ENCODE data around the gene PITX1.

Gene PITX1

DNA sequence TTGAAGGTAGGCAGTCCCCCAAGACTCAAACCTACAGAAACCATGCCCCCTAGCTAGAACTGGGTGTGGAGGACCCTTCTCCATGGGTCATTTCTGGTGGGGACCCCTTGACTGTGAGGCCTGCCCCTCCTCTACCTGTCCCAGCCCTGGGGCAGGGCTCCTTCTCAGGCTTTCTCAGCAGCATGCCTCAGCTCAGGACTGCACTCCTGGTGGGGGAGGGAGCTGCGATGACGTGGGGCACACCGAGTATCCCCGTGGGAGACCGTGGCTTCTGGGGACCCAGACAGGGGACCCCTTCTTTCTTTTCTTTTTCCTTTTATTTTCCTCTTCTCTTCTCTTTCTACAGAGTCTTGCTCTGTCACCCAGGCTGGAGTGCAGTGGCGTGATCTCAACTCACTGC lies 27.0 kb upstream of the PITX1 start:
- DNase-seq, result no peak

DNA sequence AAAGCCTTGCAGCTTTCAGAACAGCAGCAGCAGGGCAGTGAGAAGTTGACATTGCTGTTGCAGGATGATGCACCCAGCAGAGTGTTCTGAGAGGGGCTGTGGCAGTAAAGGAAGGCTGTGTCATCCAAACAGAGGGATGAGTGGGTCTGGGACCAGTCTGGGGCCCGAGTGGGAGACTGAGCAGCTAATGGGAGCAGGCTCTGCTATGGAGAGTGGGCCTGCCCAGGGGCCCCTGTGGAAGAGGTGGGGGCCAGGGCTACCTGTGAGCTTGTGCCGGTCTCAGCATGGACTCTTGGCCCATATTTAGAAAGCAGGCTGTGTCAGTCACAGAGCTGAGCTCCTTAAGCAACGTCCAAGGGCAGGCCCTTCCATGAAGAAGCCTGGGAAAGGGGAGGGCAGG lies 26.0 kb upstream of the PITX1 start:
- no peak for DNase-seq

DNA sequence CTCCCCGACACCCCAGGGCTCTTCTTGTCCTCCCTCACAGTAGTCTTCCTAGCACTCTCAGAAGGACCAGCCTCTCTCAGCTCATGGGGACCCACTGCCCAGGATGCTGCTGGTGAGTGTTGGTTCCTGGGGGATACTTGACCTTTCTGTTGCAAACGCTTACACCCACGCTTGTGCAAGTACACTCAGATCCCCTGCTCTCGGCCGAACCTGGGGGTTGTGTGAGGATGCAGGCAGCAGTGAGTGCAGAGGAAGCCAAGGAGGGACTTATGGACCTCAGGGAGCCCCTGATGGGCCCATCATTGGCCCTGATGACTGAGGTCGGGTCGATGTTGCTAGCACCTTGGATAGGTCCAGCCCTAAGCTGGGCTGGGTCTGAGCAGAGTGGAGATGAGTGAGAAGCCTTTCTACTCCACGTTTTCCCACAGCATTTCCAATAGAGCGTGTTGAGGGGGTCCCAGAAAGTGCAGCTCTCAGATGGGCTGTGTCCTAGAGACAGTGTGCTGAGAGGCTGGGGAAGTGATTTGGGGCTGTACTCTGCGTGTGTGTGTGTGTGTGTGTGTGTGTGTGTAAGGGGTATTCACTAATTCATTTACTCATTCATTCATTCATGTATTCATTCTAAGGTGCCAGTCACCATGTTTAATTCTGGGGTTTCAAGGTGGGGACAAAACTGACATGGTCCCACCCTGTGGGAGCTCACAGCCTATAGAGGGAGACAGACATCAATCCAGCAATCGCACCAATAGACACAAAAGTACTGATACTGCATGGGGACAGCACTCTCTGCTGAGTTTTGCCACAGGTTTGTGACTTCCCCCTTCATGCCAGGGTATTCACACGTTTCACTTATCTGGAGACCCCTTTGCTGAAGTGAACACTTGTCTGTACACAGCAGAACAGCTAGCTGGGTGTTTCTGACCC lies 25.2 kb upstream of the PITX1 start:
- no peak for DNase-seq

DNA sequence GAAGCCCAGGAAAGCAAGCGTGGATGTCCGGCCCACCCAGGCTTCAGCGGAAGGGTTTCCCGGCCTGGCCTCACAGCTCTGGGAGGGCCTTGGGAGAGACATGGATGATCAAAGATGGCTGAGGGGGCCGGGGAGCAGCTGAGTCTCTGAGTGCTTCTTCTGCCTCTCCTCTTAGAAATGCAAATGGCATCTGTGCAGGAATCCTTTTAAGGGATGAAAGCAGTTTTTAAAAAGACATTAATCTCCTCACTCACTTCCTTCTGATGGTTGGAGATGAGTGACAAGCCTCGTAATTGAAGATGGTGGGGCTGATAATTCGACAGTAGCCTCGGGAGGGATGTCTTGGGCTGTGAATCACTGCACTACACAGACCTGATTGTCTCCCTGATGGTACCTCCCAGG lies 24.3 kb upstream of the PITX1 start:
- DNase-seq, result peak; percentile 10

DNA sequence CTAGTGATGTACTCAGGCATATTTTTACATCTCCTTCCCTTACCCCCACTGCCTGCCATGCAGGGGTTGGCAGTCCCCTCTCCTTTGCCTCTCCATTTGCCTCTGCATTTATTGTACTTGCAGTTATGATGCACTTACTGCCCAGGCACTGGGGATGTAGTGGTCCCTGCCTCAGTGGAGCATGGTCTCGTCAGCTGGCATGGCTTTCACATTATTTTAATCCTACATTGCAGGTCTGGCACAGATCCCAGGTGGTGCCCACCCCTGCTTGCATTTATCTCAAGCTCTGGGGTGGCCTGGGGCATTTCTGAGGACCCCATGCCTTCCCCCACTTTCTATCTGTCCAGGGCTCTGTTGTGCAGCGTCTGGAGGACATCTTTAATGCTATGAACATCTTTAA lies 23.2 kb upstream of the PITX1 start:
- DNase-seq, result no peak

DNA sequence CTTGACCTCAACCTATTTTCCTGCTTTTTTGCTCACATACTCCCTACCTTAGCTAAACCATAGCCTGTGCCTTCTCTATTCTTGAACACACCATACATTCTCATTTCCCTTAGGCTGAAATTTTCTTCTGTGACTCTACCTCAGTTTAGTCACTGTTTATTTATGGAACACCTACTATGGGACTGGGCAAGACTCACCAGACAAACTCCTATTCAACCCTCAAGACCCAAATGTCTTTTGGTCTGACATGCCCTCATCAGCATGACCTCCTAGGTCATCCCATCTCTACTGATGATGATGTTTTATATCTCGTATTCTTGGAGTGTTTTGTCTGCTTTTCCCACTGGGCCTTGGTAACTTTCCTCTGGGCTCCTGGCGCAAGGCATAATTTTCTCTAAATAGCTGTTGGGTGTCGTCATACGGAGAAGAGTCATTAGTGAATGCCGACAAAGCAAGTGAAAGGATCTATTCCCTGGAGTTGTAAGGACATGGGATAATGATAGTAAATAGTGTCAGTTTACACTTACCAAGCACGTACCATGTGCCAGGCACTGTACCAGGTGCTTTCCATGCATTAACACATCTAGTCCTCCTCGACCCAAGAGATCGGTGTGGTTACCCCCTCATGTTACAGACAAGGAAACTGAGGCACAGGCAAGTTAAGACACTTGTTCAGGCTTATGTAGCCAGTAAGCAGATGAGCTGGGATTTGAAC lies 22.4 kb upstream of the PITX1 start:
- no peak for DNase-seq

DNA sequence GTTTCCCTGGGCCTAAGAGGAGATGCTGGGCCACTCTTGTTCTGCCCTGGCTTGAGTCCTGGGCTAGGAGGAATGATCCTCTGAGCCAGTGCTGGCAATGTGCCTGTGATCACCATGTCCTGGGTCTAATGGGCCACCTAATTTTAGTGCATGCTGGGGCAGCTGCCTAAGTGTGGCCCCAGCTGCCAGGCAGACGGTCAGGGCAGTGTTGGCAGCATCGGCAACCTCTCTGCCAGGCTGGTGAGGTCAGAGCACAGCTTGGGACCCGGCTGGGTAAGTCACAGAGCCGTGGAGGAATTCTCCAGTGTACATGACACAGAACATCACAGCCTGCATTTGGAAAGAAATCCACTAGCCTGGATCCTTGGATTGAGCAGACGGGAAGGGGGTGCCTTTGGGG lies 21.4 kb upstream of the PITX1 start:
- DNase-seq, result no peak

DNA sequence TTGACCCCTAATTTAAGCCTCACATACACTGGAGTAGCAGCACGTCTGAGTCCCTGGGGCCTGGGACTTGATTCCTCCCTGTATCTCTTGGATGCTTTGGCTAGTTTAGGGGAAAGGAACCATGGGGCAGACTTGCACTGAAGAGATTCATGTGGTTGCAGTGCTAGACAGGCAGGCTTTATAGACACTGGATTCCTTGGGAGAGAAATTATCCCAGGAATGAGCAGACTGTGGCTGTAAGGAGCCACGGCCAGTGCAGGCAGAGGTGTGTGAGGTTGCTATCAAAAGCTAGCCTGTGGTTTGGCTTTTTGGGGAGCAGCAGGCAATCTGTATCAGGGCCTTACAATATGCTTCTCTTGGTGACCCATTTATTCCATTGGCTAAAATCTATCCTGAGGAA lies 20.5 kb upstream of the PITX1 start:
- no peak for DNase-seq

DNA sequence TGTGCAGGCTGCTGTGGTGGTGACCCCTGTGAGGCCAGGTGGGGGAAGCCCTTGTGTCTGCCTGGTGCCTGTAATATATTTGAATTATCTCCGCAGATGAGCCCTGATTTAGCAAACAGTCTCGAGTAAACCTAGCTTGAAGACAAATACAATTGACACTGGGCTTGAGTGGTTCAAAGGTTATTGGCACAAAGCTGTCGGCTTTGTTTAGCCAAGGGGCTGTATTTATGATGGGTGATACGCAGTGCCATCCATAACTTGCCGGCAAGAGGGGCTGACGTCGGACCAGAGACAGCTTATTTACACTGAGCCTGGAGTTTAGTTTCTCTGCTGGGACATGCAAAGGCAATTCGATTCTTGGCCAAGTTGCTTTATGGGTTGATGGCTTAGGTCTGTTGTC lies 20.0 kb upstream of the PITX1 start:
- no peak for DNase-seq

DNA sequence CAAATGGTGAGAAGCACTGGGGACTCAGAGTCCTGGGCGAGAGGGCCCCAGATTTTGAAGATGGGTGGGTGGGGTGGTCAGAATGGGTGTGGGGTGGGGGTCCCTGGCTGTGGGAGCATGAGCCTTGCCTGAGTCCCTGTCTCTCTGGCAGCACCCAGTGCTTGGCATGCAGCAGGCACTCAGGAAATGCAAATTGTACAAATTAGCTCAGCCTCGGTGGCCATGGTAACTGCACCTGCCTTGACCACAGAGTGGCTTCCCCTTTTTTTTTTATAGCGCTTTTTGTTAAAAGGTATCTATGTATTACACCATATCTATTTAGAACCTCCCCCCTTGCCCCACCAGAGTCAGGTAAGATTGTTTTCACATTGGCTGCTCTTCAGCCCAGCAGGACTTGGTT lies 19.2 kb upstream of the PITX1 start:
- DNase-seq, result no peak

DNA sequence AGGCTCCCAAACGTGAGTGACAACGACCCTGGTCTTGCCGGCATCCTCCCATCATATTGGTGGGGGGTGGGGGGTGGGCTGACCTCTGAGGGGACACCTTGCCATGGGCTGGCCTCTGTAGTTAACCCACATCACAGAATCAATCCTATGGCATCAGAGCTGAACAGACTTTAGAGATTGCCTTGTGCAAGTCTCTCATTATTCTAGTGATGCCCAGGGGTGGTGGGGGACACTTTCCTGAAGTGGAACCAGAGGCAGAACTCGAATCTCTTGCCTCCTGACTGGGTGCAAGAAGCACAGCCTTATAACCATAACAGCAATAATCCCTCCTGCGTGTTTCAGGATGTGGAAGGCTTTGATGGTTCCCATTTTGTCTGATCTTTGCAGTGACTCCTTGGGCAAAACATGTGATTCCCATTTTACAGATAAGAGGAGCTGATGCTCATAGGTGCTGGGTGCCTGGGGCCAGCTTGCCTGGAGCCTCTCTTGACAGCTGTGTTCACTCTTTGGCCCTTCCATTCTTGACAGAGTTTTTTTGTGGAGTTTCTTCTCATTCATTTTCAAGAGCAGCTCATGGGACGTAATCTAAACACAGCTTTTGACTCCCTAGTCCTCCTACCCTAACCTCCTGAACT lies 18.6 kb upstream of the PITX1 start:
- no peak for DNase-seq

DNA sequence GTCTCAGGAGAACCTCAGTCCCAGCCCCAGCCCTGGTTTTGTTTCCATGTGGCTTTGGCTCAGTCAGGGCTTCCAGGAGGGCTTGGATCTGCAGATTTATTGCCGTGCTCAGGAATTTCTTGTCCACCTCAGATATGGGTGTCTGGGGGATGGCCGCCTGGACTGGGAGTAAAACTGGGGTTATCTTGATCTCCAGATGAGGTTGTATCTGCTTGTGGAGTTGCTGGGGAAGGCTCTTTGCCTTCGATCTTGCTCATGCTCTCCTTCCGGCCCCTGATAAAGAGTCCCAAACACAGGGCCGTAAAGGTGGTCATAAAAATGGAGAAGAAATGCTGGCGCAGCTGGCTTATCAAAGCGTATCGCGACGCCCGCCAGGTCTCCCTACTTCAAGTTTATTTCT lies 17.8 kb upstream of the PITX1 start:
- DNase-seq, result no peak

DNA sequence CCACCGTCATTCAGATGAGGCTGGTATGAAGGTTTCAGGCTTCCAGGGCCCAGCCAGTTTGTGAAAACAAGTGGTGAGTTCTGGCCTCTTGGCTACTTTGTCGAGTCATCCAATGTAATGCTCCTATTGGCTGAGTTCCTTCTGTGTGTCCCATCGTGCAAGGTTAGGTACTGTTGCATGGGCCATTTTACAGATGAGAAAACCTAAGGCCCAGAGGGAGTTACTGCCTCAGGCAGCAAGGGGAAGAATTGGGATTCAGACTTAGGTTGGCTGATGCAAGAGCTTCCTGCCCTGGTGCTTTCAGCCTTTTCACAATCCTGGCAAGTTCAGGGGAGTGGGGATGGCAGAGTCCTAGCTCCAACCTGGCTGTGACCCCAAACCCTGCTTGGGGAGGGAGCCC lies 17.4 kb upstream of the PITX1 start:
- DNase-seq, result no peak

DNA sequence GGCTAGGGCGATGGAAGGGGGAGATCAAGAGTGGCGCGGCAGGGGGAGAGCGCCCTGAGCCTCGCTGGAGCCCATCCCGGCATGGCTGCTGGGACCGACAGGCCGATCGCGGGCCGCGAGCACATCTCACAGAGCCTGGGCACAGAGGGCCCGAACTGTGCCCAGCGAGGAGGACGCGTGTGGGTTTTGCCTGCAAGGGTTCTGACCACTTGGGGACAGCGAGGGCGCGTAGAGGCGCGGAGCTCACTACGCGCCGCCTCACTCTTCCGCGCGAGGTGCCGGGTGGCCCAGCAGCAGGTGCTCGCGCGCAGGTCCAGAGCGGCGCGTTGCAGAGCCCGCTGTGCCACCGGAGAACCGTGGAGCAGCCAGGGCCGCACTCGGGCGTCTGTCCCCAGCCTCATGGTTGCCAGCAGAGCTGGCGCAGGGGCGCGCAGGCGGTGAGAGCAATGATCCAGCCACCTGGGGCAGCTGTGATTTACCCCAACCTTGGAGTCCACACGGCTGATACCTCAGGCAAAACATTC lies 16.3 kb upstream of the PITX1 start:
- no peak for DNase-seq

DNA sequence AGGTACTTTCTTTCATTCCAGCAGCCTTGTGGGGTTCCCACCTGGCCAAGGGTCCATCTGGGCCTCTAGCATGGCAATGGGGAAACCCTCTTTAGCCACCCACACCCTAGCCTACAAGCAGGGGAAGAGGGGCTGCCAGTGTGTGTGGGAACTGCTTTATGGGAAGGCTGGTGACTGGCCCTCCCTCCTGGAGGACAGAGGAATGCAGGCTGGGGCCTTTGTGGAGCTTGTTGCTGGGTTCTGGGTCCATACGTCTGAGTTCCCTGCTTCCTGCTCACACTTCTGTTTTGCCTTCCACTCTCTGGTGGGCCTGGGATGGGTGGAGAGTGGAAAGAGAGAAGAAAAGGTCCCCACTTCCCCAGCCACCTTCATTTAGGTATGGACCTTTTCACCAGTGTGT lies 14.9 kb upstream of the PITX1 start:
- DNase-seq, result no peak

DNA sequence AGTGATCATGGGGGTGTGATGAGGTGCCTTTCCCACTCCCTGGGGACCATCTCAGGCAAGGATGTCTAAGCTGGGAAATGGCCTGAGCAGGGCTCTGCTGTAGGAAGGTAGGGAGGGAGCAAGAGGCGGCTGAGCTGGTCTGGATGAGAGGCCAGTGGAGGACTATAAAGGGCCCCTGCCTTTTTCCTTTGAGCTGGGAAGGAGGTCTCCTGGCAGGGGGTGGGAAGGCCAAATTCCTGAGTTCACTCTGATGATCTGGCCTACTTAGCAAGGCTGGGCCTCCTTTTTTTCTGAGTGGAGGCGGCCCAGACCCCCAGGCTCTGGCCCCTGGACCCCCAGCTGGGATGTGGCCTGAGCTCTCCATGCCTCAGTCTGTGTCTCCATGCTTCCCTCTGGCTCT lies 14.3 kb upstream of the PITX1 start:
- no peak for DNase-seq

DNA sequence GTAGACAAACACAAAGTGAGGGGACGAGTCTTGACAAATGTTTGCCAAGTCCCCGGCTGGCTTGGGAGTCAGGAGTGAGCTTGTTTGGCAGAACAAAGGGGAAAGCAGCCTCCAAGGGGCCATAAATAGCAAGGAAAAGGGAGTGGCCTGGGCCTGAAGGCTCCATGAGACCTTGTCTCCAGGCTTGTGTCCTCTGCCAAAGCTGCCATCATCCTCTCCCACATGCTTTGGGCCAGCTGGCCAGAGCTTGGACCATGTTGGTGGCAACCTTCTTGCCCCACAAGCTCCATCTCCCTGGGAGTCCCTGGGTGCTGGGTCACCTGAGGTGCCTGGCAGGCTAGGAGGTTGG lies 13.3 kb upstream of the PITX1 start:
- DNase-seq, result no peak

DNA sequence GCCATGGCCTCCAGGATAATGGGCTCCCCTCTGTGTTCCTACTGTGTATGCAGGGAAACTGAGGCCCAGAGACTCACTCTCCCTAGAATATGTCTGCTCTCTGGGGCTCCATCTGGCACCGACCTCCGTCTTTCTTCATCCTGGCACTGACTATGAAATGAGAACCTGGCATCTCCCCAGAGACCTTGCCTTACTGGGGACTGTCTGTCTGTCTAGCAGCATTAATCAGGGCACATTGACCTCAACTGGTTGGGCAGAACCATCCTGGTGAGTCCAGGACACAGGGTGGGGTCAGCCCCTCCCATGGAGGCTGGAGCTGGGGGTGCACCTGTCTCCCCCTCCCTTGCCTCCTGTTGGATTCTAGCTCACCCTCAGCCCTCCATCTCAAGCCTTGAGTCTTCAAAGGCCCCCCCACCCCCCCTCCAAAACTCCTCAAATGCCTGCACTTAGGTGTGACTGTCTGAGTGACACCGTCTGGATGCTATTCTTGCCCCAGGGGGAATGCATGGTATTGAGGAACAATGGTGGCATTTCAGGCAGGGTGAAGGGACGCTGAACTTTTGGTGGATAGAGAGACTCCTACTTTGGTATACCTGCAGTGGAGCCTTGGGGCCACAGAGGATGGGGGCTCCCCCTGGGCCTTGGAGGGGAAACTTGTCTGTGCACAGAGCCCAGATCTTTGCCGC lies 12.8 kb upstream of the PITX1 start:
- no peak for DNase-seq

DNA sequence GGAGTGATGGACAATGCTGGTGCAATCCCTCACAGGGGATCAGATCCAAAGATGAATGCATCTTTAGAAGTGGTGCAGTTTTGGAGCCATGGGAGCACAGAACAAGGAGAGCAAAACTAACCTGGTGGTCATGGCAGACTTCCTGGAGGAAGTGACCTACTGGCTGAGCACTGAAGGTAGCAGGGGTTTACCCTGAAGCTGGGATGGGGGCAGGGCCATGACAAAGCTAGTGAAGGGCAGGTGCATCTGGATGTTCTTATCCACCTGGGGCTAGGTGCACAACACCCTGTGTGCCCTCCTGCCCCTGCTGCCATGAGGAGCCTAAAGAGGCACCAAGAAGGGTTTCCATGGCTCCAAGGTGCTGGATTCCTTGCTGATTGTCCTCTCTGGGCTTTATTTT lies 11.5 kb upstream of the PITX1 start:
- DNase-seq, result no peak

DNA sequence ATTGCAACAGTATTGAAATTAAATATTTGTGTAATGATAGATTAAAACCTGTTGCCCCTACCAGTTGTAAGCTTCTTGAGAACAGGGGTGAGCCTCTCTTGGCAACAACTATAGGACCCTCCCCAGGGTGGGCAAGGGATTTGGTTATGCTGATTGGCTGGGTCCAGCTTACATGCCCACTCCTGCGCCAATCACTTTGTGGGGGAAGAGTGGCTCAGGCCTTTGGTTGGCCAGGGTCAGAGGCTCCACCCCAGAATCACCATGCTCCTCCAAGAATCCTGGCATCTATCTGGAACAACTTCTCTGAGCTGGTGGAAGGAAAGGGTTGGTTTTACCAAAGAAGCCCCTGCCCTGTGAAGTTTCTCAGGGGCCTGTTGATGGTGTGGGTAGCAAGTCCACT lies 8.6 kb upstream of the PITX1 start:
- DNase-seq, result no peak

DNA sequence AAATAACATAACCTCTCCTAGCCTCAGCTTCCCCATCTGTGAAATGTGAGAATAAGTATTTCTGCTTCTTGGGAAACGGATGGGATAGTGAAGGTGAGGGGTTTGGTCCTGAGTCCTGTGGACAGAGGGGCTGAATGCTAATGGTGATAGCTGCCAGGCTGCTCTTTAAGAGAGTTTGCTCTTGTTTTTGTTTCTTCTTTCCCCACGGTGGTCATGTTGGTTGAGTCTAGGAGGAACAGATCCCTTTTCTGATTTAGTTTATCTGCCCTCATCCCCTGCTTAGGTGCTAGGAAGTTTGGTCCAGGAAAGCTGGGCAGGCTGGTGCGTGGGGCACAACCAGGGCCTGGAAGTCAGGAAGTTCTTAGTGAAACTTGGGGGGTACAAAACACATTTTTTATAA lies 7.7 kb upstream of the PITX1 start:
- DNase-seq, result no peak

DNA sequence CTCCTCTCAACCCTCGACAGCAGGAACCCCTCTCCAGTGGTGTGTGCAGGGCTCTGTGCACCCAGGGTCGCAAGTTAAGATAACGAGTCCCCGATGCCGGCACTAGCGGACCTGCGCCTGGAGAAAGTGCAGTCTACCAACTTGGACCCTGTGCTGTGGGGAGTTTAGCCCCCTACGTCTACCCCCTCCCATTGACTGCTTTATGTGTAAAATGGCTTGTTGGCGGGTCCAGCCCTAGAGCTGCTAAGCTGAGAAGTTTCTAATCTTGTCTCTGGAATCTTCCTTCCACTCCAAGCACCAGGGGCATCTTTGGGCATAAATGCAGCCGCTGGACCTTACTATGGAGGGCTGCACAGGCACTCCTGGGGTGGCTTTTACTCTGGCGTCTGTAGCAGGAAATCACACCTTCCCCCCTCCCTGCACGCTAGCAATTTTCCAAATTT lies 7.1 kb upstream of the PITX1 start:
- no peak for DNase-seq
